ENCODE data around the gene SELENOV. TPM values are rescaled to one million over a fixed set of nuclear protein-coding genes. Genes with fewer than 3 reads are reported as not detected.

Gene SELENOV
- total RNA-seq, 1 experiment from 2014 or later: not detected

DNA sequence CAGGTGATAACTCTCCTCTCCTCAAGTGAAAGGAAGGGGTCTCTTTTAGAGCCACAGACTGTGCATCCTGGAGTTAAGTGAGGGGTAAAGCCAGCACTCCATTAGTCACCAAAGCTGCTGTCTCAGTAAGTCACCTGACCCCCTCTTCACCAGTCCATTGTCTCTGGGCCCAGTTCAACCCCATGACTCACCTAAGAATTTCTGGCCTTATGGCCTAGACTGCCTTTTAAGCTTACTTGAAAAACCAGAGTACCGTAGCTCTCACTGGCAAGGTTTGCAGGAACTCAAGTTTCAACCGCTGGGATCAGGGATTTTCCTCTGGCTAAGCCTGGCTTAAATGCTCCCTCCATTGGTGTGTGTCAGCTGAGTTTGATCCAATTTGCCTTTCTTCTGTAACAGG is 48.5 kb downstream of the SELENOV start:
- CTCF ChIA-PET: no interaction called here
- H3K9me3 Mint-ChIP-seq (ENCODE audit: low read depth, unreplicated experiment): no peaks in the 10 kb centered on the region
- H3K27ac Mint-ChIP-seq (ENCODE audit: unreplicated experiment): no peak overlapping the region
- TF ChIP-seq, protein P1, sequence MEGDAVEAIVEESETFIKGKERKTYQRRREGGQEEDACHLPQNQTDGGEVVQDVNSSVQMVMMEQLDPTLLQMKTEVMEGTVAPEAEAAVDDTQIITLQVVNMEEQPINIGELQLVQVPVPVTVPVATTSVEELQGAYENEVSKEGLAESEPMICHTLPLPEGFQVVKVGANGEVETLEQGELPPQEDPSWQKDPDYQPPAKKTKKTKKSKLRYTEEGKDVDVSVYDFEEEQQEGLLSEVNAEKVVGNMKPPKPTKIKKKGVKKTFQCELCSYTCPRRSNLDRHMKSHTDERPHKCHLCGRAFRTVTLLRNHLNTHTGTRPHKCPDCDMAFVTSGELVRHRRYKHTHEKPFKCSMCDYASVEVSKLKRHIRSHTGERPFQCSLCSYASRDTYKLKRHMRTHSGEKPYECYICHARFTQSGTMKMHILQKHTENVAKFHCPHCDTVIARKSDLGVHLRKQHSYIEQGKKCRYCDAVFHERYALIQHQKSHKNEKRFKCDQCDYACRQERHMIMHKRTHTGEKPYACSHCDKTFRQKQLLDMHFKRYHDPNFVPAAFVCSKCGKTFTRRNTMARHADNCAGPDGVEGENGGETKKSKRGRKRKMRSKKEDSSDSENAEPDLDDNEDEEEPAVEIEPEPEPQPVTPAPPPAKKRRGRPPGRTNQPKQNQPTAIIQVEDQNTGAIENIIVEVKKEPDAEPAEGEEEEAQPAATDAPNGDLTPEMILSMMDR (IDR thresholded peaks at IDR 0.05; ENCODE audit: unreplicated experiment): no peak
- H3K27me3 Mint-ChIP-seq (ENCODE audit: unreplicated experiment): no peaks in the 10 kb centered on the region
- H3K4me3 Mint-ChIP-seq (ENCODE audit: low read depth, unreplicated experiment): no peak overlapping the region
- H3K4me1 Mint-ChIP-seq (ENCODE audit: low read depth, unreplicated experiment): peaks cover 9% of the 10 kb centered on the region
- peak; percentile 47 for DNase-seq
- H3K36me3 Mint-ChIP-seq (ENCODE audit: insufficient read depth, unreplicated experiment): no peaks in the 10 kb centered on the region
- intact Hi-C loops (cut with micrococcal nuclease; ENCODE audit: unreplicated experiment): no loop called here
- no TSS peak for BruUV-seq (replicated peaks)

DNA sequence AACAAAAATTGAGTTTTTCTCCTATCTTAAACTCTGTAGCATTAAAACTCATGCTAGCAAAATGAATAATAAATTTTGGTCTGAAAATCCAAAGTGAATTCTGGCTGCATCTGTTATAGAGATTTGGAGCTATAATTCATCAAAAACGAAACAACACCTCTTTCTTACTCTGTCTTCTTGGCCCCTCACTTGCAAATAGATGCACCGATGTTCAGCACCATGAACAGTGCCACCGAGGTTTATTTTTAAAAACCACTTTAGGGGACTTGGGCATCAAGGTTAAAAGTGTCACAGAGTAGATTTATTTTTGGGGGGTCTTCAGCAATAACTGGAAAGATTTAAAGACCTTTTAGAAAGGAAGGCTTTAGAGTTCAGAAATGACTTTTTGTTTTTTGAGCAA is 51.1 kb downstream of the SELENOV start:
- H3K4me3 Mint-ChIP-seq (ENCODE audit: low read depth, unreplicated experiment): no peak overlapping the region
- no peak for DNase-seq
- intact Hi-C loops (cut with micrococcal nuclease; ENCODE audit: unreplicated experiment): no loop called here
- H3K36me3 Mint-ChIP-seq (ENCODE audit: insufficient read depth, unreplicated experiment): no peaks in the 10 kb centered on the region
- no TSS peak for BruUV-seq (replicated peaks)
- CTCF ChIA-PET: no interaction called here
- H3K9me3 Mint-ChIP-seq (ENCODE audit: low read depth, unreplicated experiment): no peaks in the 10 kb centered on the region
- peaks cover 11% of the 10 kb centered on the region for H3K4me1 Mint-ChIP-seq (ENCODE audit: low read depth, unreplicated experiment)
- H3K27ac Mint-ChIP-seq (ENCODE audit: unreplicated experiment): no peak overlapping the region
- TF ChIP-seq, protein P1 (IDR thresholded peaks at IDR 0.05; ENCODE audit: unreplicated experiment): no peak
- peaks cover 12% of the 10 kb centered on the region for H3K27me3 Mint-ChIP-seq (ENCODE audit: unreplicated experiment)

DNA sequence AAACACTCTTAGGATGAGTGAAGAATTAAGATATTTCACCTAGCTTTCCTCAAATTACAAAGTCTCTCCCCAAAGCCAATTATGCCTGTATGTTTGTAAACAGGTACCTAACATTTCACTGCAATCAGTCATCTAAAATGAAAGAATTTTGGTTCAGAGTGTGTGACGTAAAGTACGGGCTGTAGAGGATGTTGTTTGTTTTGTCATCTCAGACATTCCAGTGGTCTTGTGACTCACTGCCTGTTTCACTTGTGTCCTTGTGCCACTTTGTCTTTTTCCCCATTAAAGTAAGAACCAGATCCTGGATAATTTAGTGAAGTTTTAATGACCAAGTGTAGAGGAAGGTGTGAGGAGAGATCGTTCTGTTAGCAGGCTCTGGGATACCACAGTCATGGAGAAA is 53.7 kb downstream of the SELENOV start:
- peak; percentile 25 for DNase-seq
- no peaks in the 10 kb centered on the region for H3K36me3 Mint-ChIP-seq (ENCODE audit: insufficient read depth, unreplicated experiment)
- CTCF ChIA-PET: no interaction called here
- intact Hi-C loops (cut with micrococcal nuclease; ENCODE audit: unreplicated experiment): no loop called here
- TF ChIP-seq, protein P1 (IDR thresholded peaks at IDR 0.05; ENCODE audit: unreplicated experiment): no peak
- H3K4me1 Mint-ChIP-seq (ENCODE audit: low read depth, unreplicated experiment): peaks cover 11% of the 10 kb centered on the region
- no peak overlapping the region for H3K4me3 Mint-ChIP-seq (ENCODE audit: low read depth, unreplicated experiment)
- H3K27me3 Mint-ChIP-seq (ENCODE audit: unreplicated experiment): peaks cover 36% of the 10 kb centered on the region
- no TSS peak for BruUV-seq (replicated peaks)
- peaks cover 5% of the 10 kb centered on the region for H3K9me3 Mint-ChIP-seq (ENCODE audit: low read depth, unreplicated experiment)
- H3K27ac Mint-ChIP-seq (ENCODE audit: unreplicated experiment): peak overlapping the region; percentile 66

Other genes starting within 250 kb of the SELENOV start
- not detected in 2 replicates for gene IFNL2, start 246.7 kb upstream of the SELENOV start, total RNA-seq (2022)
- gene IFNL1, start 218.7 kb upstream of the SELENOV start, total RNA-seq (2022): 1.0 and 1.1 TPM in 2 replicates
- gene LRFN1, start 194.3 kb upstream of the SELENOV start, total RNA-seq (2022): 4.0 and 5.6 TPM in 2 replicates
- gene GMFG, start 179.1 kb upstream of the SELENOV start, total RNA-seq (2022): not detected in 2 replicates
- gene SAMD4B, start 172.7 kb upstream of the SELENOV start, total RNA-seq (2022): 214 and 237 TPM in 2 replicates
- gene PAF1, start 124.0 kb upstream of the SELENOV start, total RNA-seq (2022): 64.3 and 72.7 TPM in 2 replicates
- gene MED29, start 123.8 kb upstream of the SELENOV start, total RNA-seq (2022): 56.8 and 66.6 TPM in 2 replicates
- 70.8 and 107 TPM in 2 replicates for gene ZFP36, start 108.3 kb upstream of the SELENOV start, total RNA-seq (2022)
- 64.1 and 65.3 TPM in 2 replicates for gene PLEKHG2, start 102.5 kb upstream of the SELENOV start, total RNA-seq (2022)
- 1,912 and 1,929 TPM in 2 replicates for gene RPS16, start 79.2 kb upstream of the SELENOV start, total RNA-seq (2022)
- 158 and 189 TPM in 2 replicates for gene SUPT5H, start 69.6 kb upstream of the SELENOV start, total RNA-seq (2022)
- gene TIMM50, start 34.3 kb upstream of the SELENOV start, total RNA-seq (2022): 110 and 116 TPM in 2 replicates
- gene DLL3, start 16.2 kb upstream of the SELENOV start, total RNA-seq (2022): 0.19 and 0.42 TPM in 2 replicates
- 2.4 and 3.3 TPM in 2 replicates for gene EID2B, start 17.7 kb downstream of the SELENOV start, total RNA-seq (2022)
- 14.6 and 17.5 TPM in 2 replicates for gene EID2, start 25.0 kb downstream of the SELENOV start, total RNA-seq (2022)
- gene LGALS13, start 87.4 kb downstream of the SELENOV start, total RNA-seq (2022): not detected in 2 replicates
- gene LGALS16, start 140.8 kb downstream of the SELENOV start, total RNA-seq (2022): not detected in 2 replicates
- not detected in 2 replicates for gene LGALS14, start 189.3 kb downstream of the SELENOV start, total RNA-seq (2022)
- gene CLC, start 222.9 kb downstream of the SELENOV start, total RNA-seq (2022): not detected in 2 replicates

Data from Calu3 (cell line).